T-helper 22 cell (primary cell): ENCODE measurements around the gene RGS7.
"Not testable (repeated sequence)": the region's sequence is repeated elsewhere in the genome, so short reads cannot be mapped to it uniquely, and the experiment has no call there.

Experiments
- DNase-seq: peaks from one replicate; pipeline ENCODE4 v3.0.0-alpha.2; 2020; ENCODE audit warnings: low read depth

The RGS7 gene

GRCh38 chr1:241136389-241136788 is 220.6 kb downstream of the RGS7 start:
- DNase-seq, result no peak

- no peak for DNase-seq
Measured at GRCh38 chr1:241131636-241132194, 225.3 kb downstream of the RGS7 start.

- no peak for DNase-seq
Measured at GRCh38 chr1:241130881-241131280, 226.1 kb downstream of the RGS7 start.

GRCh38 chr1:241129207-241129960 is 227.6 kb downstream of the RGS7 start:
- no peak for DNase-seq

GRCh38 chr1:241125286-241125685 is 231.7 kb downstream of the RGS7 start:
- DNase-seq, result no peak

GRCh38 chr1:241118049-241118448 is 239.0 kb downstream of the RGS7 start:
- DNase-seq, result no peak

GRCh38 chr1:241115784-241116183 is 241.2 kb downstream of the RGS7 start:
- no peak for DNase-seq

GRCh38 chr1:241114699-241115233 is 242.2 kb downstream of the RGS7 start:
- no peak for DNase-seq

- no peak for DNase-seq
Measured at GRCh38 chr1:241113557-241113956, 243.4 kb downstream of the RGS7 start.

- DNase-seq, result no peak
Measured at GRCh38 chr1:241109039-241109438, 248.0 kb downstream of the RGS7 start.

GRCh38 chr1:241105147-241105546 is 251.9 kb downstream of the RGS7 start:
- no peak for DNase-seq

- no peak for DNase-seq
Measured at GRCh38 chr1:241102664-241103063, 254.3 kb downstream of the RGS7 start.

GRCh38 chr1:241101622-241102021 is 255.4 kb downstream of the RGS7 start:
- DNase-seq, result no peak

GRCh38 chr1:241097479-241097878 is 259.5 kb downstream of the RGS7 start:
- DNase-seq, result no peak

GRCh38 chr1:241096982-241097381 is 260.0 kb downstream of the RGS7 start:
- DNase-seq, result no peak

- no peak for DNase-seq
Measured at GRCh38 chr1:241095847-241096246, 261.2 kb downstream of the RGS7 start.

- no peak for DNase-seq
Measured at GRCh38 chr1:241090798-241091197, 266.2 kb downstream of the RGS7 start.

GRCh38 chr1:241089066-241089465 is 267.9 kb downstream of the RGS7 start:
- not testable (repeated sequence) for DNase-seq

- DNase-seq, result not testable (repeated sequence)
Measured at GRCh38 chr1:241088075-241088474, 268.9 kb downstream of the RGS7 start.

GRCh38 chr1:241086686-241087085 is 270.3 kb downstream of the RGS7 start:
- no peak for DNase-seq

GRCh38 chr1:241083285-241083684 is 273.7 kb downstream of the RGS7 start:
- no peak for DNase-seq

- DNase-seq, result no peak
Measured at GRCh38 chr1:241081473-241081872, 275.5 kb downstream of the RGS7 start.

- DNase-seq, result no peak
Measured at GRCh38 chr1:241079459-241079858, 277.5 kb downstream of the RGS7 start.

GRCh38 chr1:241079047-241079446 is 278.0 kb downstream of the RGS7 start:
- no peak for DNase-seq
